Osteoblast (primary cell): ENCODE measurements around the gene IFT74. TPM values are rescaled to one million over a fixed set of nuclear protein-coding genes. Genes with fewer than 3 reads are reported as not detected.

Experiments used
- DNase-seq: peaks from one replicate; pipeline ENCODE4 v3.0.0; 2011; ENCODE audit warnings: low spot score, mixed read lengths; ENCODE audit not compliant: insufficient read length; ENCODE audit errors: missing footprints
- H2AFZ ChIP-seq: 2 replicates; pipeline ENCODE4 v1.6.0; 2011; ENCODE audit warnings: mild to moderate bottlenecking, low read length
- H3K27ac ChIP-seq: 2 replicates; pipeline ENCODE4 v1.5.1; 2011; ENCODE audit warnings: mild to moderate bottlenecking, low read depth, low read length, moderate library complexity
- H3K27me3 ChIP-seq: 2 replicates; pipeline ENCODE4 v1.6.0; 2012; ENCODE audit warnings: mild to moderate bottlenecking, control low read depth, inconsistent platforms, low read length, moderate library complexity; ENCODE audit not compliant: insufficient read depth
- H3K36me3 ChIP-seq: 2 replicates; pipeline ENCODE4 v1.5.1; 2011; ENCODE audit warnings: mild to moderate bottlenecking, low read length, control low read depth, moderate library complexity; ENCODE audit not compliant: insufficient read depth
- H3K4me1 ChIP-seq: 2 replicates; pipeline ENCODE4 v1.5.1; 2011; ENCODE audit warnings: mild to moderate bottlenecking, low read length, control low read depth, moderate library complexity; ENCODE audit not compliant: insufficient read depth
- H3K4me2 ChIP-seq: 2 replicates; pipeline ENCODE4 v1.6.0; 2011; ENCODE audit warnings: mild to moderate bottlenecking, low read length; ENCODE audit not compliant: insufficient read depth
- H3K4me3 ChIP-seq: fragments of 200-600 bp; sonication (generic); 3 replicates; pipeline ENCODE4 v1.5.1; 2012; ENCODE audit warnings: mild to moderate bottlenecking, low read length, inconsistent platforms; ENCODE audit not compliant: insufficient read depth
- H3K79me2 ChIP-seq: 2 replicates; pipeline ENCODE4 v1.6.0; 2012; ENCODE audit warnings: mild to moderate bottlenecking, low read length, control low read depth, inconsistent platforms; ENCODE audit not compliant: insufficient read depth
- H3K9me3 ChIP-seq: 2 replicates; pipeline ENCODE4 v1.5.1; 2011; ENCODE audit warnings: low read depth, low read length, control low read depth
- H4K20me1 ChIP-seq: 2 replicates; pipeline ENCODE4 v1.6.0; 2012; ENCODE audit warnings: mild to moderate bottlenecking, low read length, control low read depth; ENCODE audit not compliant: insufficient read depth
- CTCF ChIP-seq: IDR thresholded peaks from 2 replicates; pipeline ENCODE4 v1.5.1; 2011; ENCODE audit warnings: mild to moderate bottlenecking, low read depth, low read length, moderate library complexity; ENCODE audit errors: extremely low read depth
- total RNA-seq: library from RNA; depleted of rRNA; stranded (reverse); fragments of >200 nt; gene quantifications from 2 replicates; pipeline ENCODE4 v1.2.3, GENCODE V29; 2012

Gene IFT74
- total RNA-seq, 1 donor, result 19.9 TPM

GRCh38 chr9:27108981-27109541 lies 152.8 kb downstream of the IFT74 start, which contains the start of gene TEK:
TEK (plus strand) TSS chr9:27109225; CDS start chr9:27109591, 366 bp downstream.
- H3K9me3 ChIP-seq, result no peaks in the 10 kb centered on the region
- peak within 1 kb of the TSS; percentile 88 for H3K4me2 ChIP-seq
- peak within 1 kb of the TSS; percentile 69 for H3K4me3 ChIP-seq
- H3K79me2 ChIP-seq, result peaks cover 2% of the 10 kb centered on the region
- TF ChIP-seq CTCF, result no peak
- H4K20me1 ChIP-seq, result no peaks in the 10 kb centered on the region
- no peaks in the 10 kb centered on the region for H3K27me3 ChIP-seq
- peaks cover 25% of the 10 kb centered on the region for H3K4me1 ChIP-seq
- peak within 1 kb of the TSS; percentile 72 for H3K27ac ChIP-seq
- peak within 1 kb of the TSS; percentile 87 for H2AFZ ChIP-seq
- no peak for DNase-seq
- H3K36me3 ChIP-seq, result no peaks in the 10 kb centered on the region

GRCh38 chr9:27109621-27110020 lies 153.4 kb downstream of the IFT74 start:
- Histone ChIP-seq H4K20me1 (no peaks in the 10 kb centered on the region), H3K27ac (peak overlapping the region; percentile 72), H2AFZ (peak overlapping the region; percentile 87), H3K9me3 (no peaks in the 10 kb centered on the region), H3K36me3 (no peaks in the 10 kb centered on the region), H3K79me2 (peaks cover 2% of the 10 kb centered on the region), H3K4me2 (peak overlapping the region; percentile 88), H3K4me3 (peak overlapping the region; percentile 69), H3K27me3 (no peaks in the 10 kb centered on the region), H3K4me1 (peaks cover 25% of the 10 kb centered on the region)
- no peak for DNase-seq
- no peak for TF ChIP-seq CTCF

- Histone ChIP-seq H3K4me1 (peaks cover 25% of the 10 kb centered on the region), H4K20me1 (no peaks in the 10 kb centered on the region), H3K27ac (peak overlapping the region; percentile 35), H3K9me3 (no peaks in the 10 kb centered on the region), H3K4me2 (peak overlapping the region; percentile 88), H3K79me2 (peaks cover 2% of the 10 kb centered on the region), H3K27me3 (no peaks in the 10 kb centered on the region), H2AFZ (peak overlapping the region; percentile 23), H3K36me3 (no peaks in the 10 kb centered on the region), H3K4me3 (peak overlapping the region; percentile 54)
- DNase-seq, result no peak
- no peak for TF ChIP-seq CTCF
Observed at GRCh38 chr9:27110181-27110580, 154.0 kb downstream of the IFT74 start.

- Histone ChIP-seq H3K4me2 (no peak overlapping the region), H3K27me3 (no peaks in the 10 kb centered on the region), H3K4me1 (peaks cover 25% of the 10 kb centered on the region), H4K20me1 (no peaks in the 10 kb centered on the region), H2AFZ (peak overlapping the region; percentile 25), H3K27ac (peak overlapping the region; percentile 58), H3K36me3 (no peaks in the 10 kb centered on the region), H3K79me2 (peaks cover 2% of the 10 kb centered on the region), H3K9me3 (no peaks in the 10 kb centered on the region), H3K4me3 (no peak overlapping the region)
- DNase-seq, result no peak
- no peak for TF ChIP-seq CTCF
Observed at GRCh38 chr9:27112235-27112634, 156.0 kb downstream of the IFT74 start.

Other genes starting within 250 kb of the IFT74 start
- gene CAAP1, start 63.6 kb upstream of the IFT74 start, total RNA-seq, result 13.8 and 18.3 TPM in 2 replicates
- 42.3 and 44.5 TPM in 2 replicates for gene PLAA, start 9.2 kb upstream of the IFT74 start, total RNA-seq
- gene LRRC19, start 49.3 kb downstream of the IFT74 start, total RNA-seq, result under 0.01 TPM in 2 replicates
- 4.1 and 8.3 TPM in 2 replicates for gene TEK, start 152.8 kb downstream of the IFT74 start, total RNA-seq